OCI-M2 (cell line): Measurements from ENCODE around the gene SH3RF3.
"Not testable (repeated sequence)": the region's sequence is repeated elsewhere in the genome, so short reads cannot be mapped to it uniquely, and the experiment has no call there.

Experiments used
- DNase-seq: peaks from one replicate; lab custom pipeline; 2025; ENCODE audit not compliant: unreplicated experiment; lab: John Stamatoyannopoulos, UW

Gene SH3RF3

DNA sequence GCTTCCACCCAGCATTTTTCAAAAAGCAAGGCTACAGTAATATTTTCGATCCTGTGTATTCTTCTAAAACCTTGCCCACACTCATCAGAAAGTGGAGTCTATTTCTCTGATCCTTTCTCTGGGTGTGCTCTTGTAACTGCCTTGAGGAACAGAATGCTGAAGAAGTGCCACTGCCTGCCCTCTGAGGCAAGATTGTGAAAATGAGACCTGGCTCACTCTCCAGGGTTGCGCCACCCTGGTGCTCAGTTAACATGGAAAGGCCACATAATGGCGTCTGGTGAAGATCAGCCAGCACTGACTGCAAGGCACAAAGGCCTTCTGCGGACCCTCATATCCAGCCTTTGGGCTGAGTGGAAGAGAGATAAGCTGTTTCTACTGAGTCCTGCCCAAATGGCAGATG lies 11.2 kb upstream of the SH3RF3 start:
- no peak for DNase-seq

DNA sequence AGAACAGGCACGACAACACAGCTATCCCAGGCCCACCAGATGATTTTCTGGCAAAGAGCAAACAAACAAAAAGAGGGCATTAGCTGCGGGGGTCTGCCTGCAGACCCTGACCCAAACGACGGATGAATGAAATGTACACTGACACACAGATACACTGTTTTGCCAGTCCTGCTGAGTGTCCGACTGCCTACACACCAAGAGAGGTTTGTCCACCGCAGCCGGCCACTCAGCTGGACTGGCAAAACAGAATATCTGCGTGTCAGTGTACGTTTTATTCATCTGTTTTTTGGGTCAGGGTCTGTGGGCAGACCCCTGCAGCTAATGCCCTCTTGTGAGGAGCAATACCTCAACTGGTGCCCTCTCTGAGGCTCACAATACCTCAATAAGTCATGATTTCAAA lies 10.7 kb upstream of the SH3RF3 start:
- no peak for DNase-seq

DNA sequence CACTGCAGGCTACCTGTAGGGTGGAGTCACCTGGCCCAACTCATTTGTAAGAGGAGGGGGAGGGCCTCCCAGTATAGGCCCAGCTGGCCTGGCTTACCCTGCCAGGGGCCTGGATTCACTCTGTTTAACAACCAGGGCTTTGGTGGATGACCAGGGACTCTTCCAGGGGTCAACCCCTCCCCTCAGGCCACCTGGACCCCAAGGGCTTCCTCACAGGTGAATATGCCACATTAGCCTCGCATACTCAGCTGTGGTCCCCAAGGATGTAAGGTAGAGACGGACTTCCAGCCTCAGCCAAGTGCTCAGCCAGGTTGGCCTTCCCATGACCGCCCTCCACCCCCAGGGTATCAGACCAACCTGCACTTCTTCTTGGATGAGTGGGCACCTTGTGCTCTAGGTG lies 8.8 kb upstream of the SH3RF3 start:
- no peak for DNase-seq

DNA sequence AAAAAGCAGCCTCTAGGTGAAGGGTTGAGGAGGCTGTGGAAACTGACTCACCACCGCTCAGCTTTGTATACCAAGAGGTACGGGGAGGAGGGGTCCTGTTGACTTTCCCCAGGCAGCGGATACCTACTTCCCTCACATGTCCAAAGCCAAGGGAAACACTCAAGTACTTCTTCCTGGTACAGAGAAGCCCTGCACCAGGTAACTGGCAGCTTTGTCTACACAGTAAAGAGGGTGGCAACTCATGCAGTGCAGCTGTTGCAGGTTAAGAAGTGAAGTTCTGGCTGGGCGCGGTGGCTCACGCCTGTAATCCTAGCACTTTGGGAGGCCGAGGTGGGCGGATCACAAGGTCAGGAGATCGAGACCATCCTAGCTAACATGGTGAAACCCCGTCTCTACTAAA lies 8.3 kb upstream of the SH3RF3 start:
- not testable (repeated sequence) for DNase-seq

DNA sequence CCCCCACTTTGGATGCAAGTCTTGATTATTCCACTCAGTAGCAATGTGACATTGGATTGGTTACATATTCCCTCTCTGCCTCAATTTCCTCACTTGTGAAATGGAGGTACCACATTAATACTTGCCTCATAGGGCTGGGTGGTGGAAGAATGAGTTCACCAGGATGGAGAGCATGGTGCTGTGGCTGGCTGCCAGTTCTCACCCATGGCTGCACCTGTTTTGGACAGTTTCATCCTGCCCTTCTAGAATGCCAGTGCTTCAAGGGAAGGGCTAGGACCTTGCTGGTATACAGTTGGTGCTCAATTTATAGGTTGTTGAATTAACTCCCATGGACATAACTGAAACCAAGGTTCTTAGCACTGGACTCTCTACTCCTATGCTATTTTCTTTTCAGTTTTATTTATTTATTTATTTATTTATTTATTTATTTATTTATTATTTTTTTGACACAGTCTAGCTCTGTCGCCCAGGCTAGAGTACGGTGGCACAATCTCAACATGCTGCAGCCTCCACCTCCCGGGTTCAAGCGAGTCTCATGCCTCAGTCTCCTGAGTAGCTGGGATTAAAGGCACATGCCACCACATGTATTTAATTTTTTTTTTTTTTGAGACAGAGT lies 5.3 kb upstream of the SH3RF3 start:
- no peak for DNase-seq

DNA sequence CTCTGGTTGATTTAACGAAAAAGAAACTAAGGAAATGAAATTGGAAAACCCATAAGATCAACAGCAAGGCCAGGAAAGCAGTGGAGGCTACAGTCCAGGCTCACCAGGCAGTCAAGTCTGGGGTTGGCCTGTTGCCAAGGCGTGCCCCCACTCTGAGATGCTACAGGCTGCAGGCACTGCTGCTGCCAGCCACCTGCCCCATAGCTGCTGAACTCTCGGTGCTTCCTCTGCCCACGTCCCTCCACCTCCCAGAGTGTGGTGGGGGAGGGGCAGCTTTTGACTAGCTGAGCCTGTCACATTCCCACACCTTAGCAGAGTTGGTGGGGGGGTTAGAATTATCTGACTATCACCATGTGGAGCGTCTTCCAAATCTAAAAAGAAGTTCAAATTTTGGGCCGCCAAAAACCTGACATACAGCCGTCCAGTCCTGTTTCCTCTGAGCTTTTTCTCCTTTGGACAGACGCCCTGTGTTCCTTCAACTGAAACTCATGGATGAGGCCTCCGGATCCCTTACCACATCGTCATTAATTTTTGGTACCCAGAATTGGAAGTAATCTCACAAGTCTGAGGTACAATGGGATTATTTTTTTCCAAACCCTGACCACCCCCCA lies 3.9 kb upstream of the SH3RF3 start:
- no peak for DNase-seq

DNA sequence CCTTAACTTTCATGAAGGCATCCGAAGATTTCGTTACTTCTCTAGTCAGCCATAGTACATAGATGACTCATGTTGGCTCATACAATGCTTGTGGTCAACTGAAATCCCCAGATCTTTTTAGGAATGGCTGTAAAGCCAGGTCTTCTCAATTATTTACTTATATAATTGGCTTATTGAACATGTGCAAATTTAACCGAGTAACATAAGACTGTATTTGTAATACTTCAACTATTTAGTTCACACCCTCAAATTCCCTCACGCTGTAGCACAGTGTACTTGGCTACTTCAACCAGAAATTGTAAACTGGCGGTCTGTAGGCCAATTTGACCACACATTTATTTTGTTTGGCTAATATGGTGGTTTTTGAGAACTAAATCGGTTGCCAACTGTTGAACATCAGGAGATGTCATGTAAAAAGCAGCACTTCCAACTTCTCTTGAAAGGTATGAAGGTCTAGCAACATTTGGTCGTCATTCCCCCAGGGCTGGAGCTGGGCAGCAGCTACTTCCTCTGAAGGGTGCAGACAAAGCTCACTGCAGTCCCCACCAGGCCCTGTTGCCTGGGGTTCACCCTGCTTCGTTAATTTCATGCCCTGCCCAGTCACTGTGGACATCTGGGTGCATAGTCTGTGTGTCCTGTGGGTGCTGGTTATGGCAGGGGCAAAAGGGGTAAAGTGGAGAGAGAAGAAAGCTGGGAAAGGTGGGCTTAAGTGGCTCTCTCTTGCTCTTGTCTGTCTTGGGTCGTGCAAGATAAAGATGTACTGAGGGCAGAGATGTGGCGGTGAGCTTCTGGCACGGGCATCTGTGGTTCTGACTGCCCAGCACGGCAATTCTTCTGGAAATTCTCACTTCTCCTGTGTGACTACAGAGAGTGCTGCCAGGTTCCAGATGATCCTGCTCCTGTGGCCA lies 3.2 kb upstream of the SH3RF3 start:
- no peak for DNase-seq

DNA sequence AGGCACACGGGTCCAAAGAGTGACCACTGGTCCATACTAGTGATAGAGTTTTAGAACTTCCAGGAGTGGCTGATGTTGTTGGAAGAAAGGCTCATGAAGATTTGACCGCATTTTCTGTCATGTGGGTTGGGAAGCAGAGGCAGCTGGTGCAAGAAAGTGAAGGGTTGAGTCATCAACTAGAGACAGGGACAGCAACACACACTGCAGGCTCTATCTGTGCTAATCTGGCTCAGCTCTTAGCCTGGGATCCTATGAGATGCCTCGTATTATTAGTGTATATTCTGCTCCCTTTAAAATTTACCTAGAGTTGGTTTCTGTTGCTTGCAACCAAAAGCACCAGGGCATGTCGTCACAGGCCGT lies 2.5 kb upstream of the SH3RF3 start:
- no peak for DNase-seq

DNA sequence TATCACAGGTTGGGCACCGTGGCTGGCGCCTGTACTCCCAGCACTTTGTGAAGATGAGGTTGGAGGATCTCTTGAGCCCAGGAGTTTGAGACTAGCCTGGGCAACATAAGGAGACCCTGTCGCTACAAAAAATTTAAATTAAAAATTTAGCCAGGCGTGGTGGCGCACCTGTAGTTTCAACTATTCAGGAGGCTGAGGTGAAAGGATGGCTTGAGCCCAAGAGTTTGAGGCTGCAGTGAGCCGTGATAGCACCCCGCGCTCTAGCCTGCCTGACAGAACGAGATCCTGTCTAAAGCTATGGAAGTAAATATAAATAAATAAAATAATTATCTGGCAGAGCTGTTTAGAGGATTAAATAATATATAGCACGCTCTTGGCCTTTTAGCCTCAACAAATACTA lies 1.4 kb upstream of the SH3RF3 start:
- no peak for DNase-seq

DNA sequence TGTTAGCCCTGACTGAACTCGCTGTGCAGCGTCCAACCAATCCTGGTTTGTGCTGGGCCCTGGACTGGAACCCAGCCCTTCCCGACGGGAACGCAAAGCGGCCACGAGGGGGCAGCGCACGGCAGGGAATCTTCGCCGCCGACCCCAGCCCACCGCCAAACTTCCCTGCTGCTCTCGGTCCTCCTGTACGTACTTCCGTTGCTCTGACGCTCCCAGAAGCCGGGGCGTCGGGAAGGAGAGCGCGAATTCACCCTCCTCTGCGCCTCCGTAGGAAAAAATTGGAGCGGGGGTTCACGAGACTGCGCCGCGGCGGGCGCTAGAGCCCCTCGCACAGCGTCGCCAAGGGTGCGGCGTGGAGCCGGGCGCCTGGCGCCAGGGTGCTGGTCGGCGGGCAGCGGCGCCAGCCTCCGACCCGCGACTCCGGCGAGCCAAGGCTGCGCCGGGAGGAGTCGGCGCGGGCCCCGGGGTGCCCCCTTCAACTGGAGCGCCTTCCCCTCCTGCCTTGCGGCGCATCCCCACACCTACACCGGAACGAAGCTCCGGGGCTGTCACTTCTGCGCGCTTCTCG lies 873 bp upstream of the SH3RF3 start:
- DNase-seq: peak; percentile 2

DNA sequence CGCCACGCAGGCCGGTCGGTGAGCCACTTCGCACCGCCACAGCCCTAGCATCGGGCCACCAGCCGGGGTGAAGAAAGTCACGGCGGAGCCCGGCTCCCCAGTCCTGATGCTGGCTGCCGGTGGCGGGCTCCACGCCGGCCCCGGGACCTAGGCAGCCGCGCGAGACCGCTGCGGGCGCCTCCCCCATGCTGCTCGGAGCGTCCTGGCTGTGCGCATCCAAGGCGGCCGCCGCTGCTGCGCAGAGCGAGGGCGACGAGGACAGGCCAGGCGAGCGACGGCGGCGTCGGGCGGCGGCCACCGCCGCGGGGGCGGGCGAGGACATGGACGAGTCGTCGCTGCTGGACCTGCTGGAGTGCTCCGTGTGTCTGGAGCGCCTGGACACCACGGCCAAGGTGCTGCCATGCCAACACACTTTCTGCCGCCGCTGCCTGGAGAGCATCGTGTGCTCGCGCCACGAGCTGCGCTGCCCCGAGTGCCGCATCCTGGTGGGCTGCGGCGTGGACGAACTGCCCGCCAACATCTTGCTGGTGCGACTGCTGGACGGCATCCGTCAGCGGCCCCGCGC lies 433 bp downstream of the SH3RF3 start:
- no peak for DNase-seq

DNA sequence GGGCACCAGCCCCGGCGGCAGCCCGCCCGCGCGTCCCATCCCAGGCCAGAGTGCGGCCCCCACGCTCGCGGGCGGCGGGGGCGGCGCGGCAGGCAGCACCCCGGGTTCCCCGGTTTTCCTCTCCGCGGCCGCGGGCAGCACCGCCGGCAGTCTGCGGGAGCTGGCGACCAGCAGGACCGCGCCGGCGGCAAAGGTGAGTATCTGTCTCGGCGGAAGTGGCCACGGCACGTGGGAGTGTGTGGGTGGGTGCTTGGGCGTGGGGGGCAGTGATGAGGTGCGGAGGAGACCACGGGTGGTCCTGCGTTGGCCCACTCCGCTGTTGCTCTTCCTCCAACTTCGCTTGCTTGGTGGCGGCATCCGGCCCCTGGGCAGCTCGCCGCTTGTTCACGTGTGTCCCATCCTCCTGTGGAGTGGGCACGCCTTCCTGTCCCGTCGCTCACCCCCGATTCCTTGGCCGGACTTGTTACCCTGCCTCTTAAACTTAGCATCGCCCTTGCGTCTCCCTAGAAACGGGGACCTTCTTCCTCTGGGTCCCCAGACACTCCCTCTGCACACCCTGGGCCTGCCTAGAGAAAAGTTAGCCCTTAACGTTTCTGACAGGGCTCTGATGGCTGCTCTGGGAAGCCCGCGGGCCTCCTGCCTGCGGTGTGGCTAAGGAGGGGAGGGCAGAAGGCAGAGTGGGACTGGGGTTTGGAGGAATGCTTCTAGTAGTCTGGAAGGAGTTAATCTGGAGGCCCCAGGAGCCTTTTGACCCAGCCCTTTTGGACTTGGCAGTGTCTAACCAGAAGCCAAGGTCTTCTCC lies 1.1 kb downstream of the SH3RF3 start:
- DNase-seq: no peak

DNA sequence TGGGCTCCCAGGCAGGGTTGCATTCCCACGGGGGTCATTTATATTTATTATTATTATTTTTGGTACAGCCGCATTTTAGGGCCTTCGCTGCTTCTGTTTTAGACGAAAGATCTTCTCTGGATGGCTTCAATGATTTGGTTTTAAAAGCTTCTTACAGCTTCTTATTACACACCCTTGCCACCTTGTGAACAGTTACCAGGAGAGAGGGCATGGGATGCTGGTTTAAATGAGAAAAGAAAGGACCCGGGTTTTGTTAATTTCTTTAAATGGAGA lies 1.7 kb downstream of the SH3RF3 start:
- DNase-seq: no peak

DNA sequence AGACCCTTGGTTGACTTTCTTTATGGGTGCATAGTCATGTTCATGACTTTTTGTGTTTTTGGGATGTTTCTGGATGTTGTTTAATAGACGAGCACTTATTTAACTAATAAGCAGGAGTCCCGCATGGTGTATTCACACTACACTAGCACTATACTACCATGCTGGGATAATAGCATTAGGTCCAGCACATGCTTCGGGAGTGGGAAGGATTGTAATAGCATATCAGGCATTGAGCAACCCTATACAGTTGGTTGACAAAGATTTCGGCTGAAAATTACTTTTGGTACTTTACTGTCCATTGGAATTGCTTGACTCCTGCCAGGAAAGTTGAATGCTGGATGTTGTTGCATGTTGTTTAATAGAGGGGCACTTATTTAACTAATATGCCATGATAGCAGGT lies 2.8 kb downstream of the SH3RF3 start:
- DNase-seq: no peak

DNA sequence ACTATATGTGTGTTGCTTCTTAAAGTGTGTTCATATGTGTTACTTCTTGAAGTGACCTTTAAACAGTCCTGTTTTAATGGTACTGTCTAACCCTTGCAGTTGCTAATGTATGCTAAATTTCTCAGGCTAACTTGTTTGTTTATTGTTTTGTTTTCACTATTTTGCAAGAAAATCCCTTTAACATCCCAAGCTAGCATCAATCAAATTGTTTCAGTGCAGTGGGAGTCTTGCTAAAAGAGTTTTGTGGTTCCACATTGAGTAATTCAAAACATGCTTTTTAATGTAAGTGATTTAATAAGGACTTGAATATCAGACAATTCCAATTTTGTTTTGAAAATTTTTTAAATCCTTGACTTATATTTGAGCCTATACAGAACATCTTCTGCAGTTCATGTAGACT lies 3.6 kb downstream of the SH3RF3 start:
- no peak for DNase-seq

DNA sequence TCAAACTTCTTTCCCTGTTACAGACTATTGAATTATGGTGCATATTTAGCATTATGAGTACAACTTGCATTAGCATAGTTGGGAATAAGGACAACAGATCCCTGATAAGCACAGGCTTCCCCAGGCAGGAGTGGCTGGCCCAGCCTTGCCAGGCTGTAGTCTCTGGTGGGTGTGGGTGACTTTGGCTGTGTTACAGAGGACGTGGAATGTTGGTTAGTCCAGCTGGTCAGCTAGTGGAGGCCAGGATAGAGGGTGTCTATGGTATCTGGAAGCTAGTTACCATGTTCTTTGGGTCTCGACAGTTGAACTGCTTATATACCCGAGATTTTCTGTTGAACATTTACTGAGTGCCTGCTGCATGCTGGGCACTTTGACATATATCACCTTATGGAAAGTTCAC lies 4.7 kb downstream of the SH3RF3 start:
- no peak for DNase-seq

DNA sequence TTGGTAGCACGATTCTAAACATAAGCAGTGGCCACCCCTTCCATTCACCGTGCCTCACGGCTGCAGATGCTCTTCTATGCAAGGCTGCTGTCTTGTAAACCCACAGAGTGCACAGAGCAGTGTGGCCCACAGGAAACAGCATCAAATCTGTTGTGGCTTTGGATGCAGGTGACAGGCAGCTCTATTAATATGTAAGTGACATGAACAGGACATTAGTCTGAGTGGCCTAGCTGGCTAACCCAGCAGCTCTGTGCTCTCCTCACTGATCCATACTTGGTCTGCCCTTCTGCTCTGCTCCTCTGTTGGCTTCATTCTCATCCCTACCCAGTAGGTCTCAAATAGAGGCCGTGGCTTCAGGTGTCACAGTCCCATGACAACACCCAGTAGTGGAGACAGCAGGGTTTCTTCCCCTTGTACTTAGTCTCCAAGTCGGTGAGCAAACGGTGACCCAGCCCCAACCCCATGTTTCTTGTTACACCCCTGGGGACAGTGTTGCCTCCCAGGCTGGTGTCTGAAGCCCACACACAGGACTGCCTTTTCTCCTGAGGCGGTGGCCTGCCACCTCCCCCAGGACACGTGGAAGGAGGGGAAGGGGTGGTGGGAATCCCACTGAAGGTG lies 5.8 kb downstream of the SH3RF3 start:
- DNase-seq: no peak

DNA sequence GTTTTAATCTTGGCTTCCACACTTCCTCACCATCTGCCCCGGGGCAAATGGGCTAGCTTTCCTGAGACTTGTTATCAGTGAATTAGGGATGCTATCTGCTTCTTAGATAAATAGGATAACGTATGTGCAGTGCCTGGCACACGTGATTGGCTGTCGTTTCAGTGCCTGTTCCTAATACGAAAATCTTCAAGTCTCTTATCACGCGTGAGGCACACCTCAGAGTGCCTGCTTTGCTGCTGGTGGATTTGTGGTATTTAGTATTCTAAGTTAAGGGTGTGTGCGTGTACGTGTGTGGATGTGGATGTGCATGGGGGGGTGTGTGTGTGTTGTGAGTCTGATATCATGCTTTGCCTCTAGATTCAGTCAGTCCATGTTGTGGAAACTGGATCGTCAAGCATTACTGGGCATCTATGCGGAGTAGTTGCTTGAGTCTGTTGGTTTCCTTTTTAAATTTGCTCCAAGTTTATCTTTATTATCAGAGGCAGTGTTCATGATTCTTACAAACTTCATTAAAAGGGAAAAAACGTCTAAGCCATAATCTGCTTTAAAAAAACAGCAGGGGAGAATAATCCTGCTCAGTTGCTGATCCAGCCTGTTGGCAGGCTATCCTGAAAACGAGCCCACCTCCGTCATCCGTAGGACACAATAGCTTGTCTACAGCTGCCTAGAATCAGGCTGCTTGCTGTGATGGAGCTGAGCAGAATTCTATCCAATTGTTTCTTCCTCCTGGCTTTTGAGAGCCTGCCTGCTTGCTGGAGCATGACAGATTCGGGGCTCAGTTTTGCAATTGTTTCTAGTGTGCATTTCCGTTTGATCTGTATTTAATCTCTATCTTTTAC lies 6.6 kb downstream of the SH3RF3 start:
- no peak for DNase-seq

DNA sequence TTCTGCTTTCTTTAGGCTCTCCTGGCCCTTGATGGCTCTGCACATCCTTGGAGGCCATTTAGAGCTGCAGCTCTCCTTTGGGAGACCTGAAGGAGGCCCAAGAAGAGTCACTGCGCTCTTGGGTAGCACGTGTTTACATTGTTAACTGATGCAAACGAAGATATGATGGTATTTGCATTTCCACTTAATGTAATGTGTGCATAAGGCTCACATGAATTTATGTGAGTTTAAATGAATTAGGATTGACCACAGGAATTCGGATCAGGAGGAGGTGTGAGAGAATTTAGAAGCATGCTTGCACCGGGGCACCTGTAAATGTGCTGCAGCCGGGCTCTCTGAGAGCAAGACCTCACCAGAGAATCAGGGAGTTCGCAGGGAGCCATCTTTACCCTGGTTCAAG lies 7.5 kb downstream of the SH3RF3 start:
- DNase-seq: no peak

DNA sequence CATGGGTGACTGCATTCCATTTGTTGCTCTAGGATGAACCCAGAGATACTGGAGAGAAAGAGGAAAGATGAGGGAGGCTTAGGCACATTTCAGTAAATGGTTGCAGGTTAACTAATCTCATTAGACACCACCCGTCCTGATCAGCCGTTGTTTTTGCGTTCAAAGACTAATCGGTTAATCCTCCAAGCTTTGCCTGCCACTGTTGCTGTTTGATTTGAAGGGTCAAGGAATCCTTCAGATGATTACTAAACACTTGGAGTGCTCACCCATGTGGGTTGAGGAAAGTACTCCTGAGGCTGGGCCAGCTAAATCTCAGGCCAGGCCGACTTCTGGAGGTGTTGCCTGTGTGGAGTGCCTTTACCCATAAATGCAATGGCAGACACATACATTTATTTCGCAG lies 8.6 kb downstream of the SH3RF3 start:
- no peak for DNase-seq
